LNCaP clone FGC (cell line): ENCODE results near the gene DNAH10.

Experiments used
- DNase-seq: peaks from one replicate; pipeline ENCODE4 v3.0.0-alpha.2; 2011; ENCODE audit warnings: low read depth
- H3K4me3 ChIP-seq: 2 replicates; pipeline ENCODE4 v1.5.1; 2011; ENCODE audit warnings: mild to moderate bottlenecking, low read depth, low read length, control low read depth
- TF ChIP-seq, protein P1 (sequence below): IDR thresholded peaks from 2 replicates; pipeline ENCODE4 v1.5.1; 2012; ENCODE audit warnings: mild to moderate bottlenecking; ENCODE audit not compliant: control insufficient read depth, insufficient read depth; ENCODE audit errors: extremely low read depth

Gene DNAH10

DNA sequence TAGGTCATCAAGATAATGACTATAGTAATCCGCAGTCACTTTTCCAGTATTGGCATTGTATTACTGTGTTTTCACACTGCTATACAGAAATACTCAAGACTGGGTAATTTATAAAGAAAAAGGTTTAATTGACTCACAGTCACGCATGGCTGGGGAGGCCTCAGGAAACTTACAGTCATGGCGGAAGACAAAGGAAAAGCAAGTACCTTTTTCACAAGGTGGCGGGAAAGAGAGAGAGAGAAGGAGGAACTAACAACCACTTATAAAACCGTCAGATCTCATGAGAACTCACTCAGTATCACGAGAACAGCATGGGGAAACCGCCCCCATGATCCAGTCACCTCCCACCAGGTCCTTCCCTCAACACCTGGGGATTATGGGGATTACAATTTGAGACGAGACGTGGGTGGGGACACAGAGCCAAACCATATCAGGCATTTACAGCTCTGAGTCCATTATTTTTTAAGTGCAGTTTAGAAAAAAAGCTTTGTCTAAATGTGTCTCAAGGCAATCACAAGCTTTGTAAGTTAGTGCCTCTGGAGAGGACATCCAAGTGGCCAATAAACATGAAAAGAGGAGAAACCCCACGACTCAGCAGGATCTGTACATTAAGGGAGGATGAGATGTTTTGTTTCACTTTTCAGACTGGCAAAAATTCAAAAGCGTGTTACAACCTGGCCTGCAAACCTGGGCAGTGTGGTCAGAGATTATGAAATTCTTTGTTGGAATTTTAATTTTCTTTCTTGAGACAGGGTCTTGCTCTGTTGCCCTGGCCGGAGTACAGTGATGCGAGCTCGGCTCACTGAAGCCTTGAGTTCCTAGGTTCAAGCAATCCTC, 82.0 kb downstream of the DNAH10 start:
- no peak overlapping the region for H3K4me3 ChIP-seq
- no peak for DNase-seq
- TF ChIP-seq, protein P1, sequence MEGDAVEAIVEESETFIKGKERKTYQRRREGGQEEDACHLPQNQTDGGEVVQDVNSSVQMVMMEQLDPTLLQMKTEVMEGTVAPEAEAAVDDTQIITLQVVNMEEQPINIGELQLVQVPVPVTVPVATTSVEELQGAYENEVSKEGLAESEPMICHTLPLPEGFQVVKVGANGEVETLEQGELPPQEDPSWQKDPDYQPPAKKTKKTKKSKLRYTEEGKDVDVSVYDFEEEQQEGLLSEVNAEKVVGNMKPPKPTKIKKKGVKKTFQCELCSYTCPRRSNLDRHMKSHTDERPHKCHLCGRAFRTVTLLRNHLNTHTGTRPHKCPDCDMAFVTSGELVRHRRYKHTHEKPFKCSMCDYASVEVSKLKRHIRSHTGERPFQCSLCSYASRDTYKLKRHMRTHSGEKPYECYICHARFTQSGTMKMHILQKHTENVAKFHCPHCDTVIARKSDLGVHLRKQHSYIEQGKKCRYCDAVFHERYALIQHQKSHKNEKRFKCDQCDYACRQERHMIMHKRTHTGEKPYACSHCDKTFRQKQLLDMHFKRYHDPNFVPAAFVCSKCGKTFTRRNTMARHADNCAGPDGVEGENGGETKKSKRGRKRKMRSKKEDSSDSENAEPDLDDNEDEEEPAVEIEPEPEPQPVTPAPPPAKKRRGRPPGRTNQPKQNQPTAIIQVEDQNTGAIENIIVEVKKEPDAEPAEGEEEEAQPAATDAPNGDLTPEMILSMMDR, result no peak

DNA sequence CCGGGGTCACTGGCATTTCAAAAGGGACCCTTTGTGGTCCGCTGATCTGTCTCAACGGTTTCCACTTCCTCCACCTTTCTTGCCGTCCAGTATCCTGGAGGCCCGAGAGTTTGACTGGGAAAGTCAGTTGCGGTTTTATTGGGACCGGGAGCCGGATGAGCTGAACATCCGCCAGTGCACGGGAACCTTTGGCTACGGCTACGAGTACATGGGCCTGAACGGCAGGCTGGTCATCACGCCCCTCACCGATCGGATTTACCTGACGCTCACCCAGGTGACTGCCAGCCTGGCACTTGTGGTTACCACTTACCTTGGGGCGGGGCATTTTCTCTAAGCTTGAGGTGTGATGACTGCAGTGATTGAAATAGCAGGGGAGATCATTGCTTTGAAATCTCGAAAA, 83.8 kb downstream of the DNAH10 start:
- TF ChIP-seq, protein P1, result no peak
- no peak overlapping the region for H3K4me3 ChIP-seq
- no peak for DNase-seq

DNA sequence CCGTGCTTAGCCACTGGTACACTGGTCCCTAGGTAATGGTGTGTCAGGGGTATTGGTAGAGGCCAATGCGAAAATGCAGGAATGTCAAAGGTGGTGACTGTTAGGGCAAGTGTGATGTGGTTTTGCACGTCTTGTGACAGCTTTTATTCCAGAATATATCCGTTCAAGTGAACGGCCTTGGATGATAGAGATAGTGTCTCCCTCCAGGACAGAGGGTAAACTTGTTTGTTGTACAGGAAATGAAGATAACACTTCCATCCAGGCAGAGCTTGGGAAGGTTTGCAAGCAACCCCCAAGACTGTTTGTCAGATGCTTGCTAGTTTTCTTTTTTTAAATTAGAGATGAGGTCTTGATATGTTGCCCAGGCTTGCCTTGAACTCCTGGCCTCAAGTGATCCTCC, 84.2 kb downstream of the DNAH10 start:
- TF ChIP-seq, protein P1, result no peak
- no peak for DNase-seq
- H3K4me3 ChIP-seq, result no peak overlapping the region

DNA sequence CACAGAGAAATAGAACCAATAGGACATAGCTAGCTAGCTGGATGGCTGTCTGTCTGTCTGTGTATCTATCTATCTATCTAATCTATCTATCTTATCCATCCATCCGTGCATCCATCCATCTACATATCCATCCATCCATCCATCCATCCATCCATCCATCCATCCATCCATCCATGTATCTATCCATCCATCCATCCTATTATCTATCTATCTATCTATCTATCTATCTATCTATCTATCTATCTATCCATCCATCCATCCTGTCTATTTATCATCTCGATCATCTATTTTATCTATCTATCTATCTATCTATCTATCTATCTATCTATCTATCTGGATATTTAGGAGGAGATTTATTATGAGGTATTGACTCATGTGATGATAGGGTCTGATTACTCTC, 84.9 kb downstream of the DNAH10 start:
- H3K4me3 ChIP-seq, result no peak overlapping the region
- DNase-seq, result no peak
- TF ChIP-seq, protein P1, result no peak

DNA sequence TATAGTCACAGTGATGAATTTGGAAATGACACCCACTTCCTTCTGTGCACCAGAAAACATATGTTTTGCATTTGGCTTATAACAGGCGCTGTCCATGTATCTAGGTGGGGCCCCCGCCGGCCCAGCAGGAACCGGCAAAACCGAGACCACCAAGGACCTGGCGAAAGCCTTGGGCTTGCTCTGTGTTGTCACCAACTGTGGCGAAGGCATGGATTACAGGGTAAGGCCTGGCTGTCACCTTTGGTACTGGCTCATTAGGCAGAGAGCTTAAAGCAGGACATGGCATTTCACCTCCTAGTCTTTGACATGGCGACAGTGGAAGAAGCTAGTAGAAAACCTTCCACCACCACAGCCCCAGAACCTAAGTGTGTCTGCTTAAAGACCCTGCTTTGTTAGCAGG, 85.8 kb downstream of the DNAH10 start:
- TF ChIP-seq, protein P1, result no peak
- no peak for DNase-seq
- H3K4me3 ChIP-seq, result no peak overlapping the region

DNA sequence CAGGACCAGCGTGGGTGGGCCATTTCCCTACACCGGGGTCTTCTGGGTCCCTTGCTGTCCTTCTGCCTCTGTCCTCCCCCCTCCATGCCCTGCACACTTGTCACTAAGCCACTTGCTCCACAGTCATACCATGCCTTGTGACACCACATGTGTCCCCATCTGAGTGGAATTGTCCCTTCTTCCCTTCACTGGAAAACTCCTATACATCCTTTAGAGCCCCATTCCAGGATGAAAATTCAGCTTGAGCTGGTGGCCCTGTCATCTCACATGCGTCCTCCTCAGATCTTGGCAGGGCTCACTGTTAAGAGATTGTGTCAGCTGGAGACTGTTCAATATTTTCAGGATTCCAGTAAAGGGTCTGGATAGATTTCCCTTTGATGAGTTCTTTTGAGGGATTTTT, 87.4 kb downstream of the DNAH10 start:
- no peak overlapping the region for H3K4me3 ChIP-seq
- TF ChIP-seq, protein P1, result no peak

More for the DNA sequence above, 87.4 kb downstream of the DNAH10 start:
- DNase-seq, result no peak
